Retina (tissue), 1 donor: ENCODE results near the gene FBXL7.

ENCODE experiments used
- DNase-seq: peaks from one replicate; pipeline ENCODE4 v3.0.0-alpha.2; 2016

The FBXL7 gene

DNA sequence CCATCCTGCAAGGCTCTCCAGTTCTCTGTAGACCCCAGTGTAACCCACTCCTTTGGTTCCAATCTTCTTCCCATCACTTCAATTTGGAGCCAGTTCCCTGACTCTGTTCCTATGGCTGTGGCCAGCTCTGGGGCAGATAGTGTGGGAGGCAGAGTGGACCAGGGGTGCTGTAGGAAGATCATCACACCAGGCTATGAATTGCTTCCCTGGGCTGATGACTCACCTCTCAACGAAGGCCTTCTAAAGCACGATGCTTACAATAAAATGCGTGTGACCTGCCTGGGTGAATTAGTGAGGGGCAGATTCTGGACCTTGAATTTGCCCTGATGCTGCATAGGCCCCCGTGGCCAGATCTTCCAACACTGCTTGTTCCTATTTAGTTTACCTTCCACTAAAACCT, 289.7 kb downstream of the FBXL7 start:
- DNase-seq = no peak

DNA sequence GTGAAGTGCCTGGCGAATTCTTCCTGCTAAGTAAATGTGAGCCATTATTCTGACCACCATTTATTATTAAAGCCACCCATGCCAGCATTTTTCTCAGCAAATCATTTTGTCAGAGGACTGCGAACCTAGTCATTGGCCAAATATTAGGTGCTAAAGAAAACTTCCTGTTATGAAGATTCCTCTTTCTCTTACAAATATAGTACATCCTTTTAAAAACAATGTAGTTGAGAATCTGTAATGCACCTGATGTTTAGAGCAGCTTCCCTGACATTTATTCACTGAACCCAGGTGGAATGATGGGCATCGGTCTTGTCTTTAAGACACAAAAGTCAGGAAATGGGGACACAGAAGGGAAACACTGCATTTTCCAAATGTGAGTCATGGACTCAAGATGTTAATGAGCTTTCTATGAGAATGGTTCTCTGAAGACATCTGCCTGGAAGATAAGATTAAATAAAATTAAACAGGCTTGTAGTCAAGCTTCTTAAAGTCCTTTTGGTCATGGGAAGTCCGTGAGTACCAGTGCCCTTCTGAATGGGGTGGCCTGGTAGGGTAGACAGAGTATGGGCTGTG, 290.6 kb downstream of the FBXL7 start:
- no peak for DNase-seq

DNA sequence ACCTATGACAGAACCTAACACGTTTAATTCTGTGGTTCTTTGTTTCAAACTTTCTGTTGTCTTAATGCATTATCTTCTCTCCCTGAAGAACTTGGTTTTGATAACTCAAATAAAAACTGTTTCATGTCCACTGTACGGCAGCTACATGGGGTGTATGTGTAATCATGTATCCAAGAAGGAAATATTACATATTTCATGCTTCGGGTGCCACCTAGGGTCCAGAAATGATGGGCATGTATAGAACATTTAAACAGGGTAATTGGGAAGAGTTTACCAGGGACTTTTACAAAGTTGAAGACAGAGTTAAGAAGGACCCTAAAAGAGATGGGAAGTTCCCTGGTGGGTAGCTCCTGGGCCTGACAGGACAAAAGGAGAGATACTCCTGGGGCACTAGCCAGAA, 291.3 kb downstream of the FBXL7 start:
- DNase-seq = no peak

DNA sequence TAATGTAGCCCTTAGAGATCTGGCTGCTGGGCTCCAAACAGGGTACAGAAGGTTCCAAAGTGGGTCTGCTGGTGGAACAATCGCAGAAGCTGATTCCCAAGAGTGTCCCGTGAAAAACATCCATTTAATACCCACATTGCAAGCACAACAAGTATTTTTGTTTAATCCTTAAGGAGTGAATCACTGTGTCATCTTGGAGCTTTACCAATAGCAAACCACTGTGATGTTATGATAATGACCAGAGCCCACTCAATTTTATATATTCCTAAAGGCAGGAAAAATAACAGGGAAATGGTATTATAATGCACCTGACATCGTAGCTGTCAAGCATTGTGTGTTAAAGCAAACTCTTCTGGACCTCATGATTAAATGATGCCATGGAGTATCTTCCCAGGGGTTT, 291.9 kb downstream of the FBXL7 start:
- DNase-seq = no peak

DNA sequence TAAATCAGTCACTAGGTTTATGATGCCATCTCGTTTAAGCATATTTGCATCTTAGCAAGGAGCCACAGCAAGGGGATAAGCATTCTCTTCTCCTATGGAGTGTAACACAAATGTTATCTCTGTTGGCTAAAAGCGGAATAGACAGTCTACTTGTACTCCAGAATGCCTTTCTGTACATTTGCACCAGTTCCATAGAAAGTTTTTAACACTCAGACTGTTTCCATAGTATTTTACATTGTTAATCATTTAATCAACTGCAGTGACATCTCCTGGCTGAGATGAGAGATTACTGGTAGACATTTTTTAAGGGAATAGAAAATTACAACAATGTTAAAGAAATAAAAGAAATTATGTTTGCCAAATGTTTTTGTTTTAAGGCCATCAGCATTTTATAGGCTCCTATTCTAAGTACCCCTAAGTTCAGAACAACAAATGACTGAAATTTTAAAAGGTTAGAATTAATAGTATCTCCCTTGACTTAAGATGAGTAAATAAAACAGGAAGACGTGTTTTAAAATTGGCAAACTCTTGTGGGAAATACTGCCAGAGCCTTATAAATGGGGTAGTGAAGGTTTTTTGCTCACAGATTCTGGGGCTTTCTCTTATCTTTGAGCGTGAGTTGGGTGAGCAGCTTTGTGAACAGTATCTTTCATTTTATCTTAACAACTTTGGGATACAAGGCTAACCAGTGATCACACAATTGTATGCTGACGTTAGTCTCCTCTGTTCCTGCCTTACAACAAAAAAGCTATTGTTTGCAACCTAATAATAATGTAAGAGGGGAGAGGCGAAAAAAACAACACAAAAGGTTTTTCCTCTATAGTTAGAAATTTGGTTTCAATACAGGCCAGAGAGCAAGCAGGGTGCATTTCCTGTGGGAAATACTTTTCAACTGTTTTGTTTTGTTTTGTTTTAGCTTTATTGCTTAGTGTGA, 294.3 kb downstream of the FBXL7 start:
- DNase-seq = no peak

DNA sequence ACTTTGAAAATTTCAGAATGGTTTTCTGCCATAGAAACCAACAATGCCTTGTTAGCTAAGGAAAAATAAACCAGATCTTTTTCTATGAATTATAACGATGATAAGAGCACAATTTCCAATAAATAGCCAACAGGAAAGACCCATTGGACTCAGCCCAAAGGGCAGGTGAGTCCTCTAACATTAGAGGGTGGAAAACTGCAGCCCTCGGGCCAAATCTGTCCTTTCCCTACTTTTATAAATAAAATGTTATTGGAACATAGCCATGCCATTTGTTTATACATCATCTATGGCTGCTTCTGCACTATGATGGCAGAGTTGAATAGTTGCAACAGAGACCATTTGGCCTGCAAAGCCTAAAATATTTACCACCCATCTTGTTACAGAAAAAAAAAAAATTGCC, 296.1 kb downstream of the FBXL7 start:
- DNase-seq = no peak

DNA sequence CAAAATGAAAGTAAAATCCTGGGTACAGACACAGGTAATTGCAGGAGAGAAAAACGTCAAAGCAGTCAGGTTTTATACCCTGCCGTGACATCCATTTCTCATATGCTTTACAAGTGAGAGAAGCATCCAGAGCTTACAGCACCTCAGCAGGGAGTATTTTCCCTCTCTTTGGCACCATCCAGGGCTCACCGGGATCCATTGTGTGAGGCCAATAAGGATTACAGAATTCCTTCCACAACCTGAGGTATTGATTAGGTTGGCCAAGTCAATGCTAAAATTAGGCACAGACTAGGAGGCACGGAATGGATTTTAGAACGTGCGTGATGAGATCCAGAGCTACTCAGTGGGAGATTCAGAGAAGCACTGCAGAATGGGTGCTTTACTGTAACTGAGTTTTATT, 296.6 kb downstream of the FBXL7 start:
- DNase-seq = no peak

DNA sequence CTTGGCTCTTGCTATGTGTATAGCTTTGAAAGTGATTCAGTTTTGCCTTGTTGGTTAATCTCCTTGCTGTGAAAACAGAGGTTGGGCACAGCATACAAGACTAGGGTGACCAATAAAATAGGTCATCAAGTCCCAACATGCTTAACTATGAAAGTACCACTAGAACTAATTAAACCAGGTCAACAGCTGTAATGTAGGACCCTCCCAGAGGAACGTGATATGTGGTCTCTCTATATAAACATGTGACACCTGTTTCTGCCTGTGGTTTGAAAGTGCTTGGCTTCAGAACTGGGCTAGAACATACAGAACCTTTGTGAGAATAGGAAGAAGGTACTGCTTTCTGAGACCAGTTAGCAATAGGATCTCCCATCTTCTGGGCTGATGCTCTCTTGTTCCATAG, 297.1 kb downstream of the FBXL7 start:
- DNase-seq = no peak

DNA sequence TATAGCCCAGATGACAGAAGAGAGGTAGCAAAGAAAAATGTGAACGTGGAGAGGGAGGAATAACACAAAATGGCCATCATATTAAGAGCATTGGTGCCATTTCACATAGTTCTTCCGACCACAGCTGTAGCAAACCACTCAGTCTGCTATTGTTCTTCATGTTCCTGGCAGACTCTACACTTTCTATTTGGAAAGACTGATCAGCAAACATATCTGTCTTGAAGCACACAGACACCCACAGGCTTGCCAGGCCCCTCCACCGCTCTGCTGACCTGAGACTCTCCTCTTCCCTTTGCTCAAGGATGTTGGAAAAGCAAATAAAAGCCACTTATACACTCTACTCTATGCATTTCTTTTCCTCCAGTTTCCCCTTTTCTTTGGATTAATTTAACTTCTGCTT, 298.0 kb downstream of the FBXL7 start:
- DNase-seq = no peak

DNA sequence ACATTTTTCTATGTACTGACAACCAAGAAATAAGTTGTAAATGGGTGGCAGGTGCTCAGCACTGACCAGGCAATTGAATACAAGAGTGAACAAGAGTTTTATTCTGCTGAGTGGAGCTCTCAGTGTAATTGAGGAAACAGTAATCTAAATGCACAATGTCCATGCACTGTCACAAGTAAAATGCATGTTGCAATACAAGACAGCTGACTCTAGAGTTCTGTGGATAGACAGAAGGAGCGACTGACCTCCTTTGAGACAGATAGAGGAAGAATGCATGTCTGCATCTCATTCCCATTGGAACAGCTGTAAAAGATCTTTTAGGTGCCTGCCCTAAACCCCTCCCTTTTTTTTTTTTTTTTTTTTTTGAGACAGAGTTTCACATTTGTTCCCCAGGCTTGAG, 299.0 kb downstream of the FBXL7 start:
- DNase-seq = no peak

DNA sequence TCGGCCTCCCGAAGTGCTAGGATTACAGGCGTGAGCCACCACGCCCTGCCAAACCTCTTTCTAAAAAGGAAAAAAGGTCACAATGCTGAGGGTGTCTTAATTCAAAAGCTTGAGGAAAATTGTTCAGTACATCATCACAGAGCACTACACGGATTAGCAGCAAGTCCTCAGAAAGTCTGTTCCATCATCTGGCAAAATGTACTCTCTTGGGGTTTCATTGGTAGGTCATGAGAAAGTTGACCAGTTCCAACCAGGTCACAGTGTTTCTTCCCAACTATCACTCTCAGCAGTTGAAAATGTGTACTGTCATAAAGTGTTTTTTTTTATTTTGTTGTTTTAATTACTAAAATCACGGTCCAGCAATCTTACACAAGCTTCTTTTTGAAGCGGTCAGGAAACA, 299.6 kb downstream of the FBXL7 start:
- no peak for DNase-seq

DNA sequence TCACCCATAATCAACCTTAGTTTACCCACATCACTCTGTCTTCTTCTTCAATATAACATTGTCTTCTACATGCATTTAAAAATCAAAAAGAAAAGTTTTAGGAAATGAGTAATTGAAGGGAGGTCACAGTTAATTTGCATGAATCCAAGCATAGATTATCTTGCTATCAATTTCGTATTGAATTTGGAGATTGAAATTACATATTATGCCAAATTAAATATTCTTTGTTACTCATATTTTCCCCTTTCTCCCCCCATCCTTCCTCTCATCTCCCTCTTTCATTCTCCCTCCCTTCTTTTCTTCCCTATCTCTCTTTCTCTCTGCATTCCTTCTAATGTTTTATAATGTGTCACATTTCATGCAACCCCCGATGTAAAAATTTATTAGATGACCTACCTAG, 303.3 kb downstream of the FBXL7 start:
- no peak for DNase-seq

DNA sequence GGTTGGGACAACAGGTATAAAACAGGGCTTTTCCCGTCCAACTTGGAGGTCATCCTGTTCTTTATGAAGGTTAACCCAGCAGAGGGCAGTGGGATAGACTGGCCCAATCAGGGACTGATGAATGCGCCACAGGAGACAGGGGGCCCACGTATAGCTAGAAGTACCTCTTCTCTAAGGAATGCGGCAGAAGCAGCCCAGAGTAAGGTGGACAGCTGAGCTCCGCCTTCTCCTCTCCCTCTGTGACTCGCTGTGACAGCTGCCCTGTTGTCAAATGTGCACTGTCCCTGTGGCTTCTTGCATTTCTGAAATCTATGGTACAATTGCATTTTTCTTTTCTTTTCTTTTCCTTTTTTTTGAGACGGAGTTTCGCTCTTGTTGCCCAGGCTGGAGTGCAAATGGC, 306.6 kb downstream of the FBXL7 start:
- DNase-seq = peak; percentile 1

DNA sequence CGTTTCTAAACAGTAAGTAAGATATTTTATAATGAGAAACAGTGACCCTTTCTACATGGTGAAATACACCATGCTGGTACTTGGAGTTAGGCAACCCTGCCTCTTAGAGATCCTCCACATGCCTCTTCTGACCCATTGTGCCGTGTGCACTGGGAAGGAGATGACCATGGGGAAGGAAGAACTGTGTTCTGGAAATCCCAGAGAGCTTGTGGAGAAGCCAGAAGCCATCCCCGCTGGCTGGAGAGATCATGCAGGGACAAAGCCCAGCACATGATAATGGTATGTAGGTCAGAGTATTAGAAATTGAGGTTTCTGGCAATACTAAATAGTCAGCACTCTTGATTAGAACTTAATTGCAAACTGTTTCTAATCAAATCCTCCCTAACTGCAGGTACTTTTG, 307.3 kb downstream of the FBXL7 start:
- DNase-seq = no peak

DNA sequence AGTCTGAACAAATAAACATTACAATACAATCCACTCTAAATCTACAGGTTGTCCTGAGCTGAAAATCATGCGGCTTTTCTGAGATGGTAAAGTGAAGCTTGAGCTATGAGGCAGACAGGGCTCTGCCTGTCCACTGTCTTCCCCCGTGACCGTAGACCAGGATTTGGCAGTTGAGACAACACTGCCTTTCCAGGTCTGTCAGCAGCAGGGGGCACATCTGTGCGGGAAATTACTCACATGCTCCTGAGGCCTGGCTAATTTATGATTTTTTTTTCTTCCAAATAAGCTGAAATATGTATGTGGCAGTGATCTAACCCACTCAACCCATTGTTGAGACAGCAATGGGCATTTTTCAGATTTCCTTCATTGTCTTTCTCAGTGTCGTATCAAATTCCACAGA, 307.9 kb downstream of the FBXL7 start:
- DNase-seq = peak; percentile 55

DNA sequence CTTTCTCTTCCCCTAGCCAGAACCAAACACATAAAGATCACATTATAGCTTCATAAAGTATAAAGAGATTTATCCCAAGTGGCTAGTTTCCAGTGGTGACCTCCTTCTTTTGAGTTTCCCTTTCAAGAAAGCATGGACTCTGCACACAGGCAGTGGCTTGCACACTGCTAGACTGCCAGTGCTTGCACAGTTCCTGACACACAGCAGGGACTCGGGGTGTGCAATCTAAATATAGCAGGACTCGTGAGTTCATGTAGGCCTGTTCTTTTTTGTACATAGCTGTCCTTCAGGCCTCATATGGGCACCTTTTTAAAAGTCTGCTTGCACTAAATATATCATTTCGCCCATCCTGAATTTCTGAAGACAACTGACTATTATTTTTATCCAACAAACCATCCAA, 308.6 kb downstream of the FBXL7 start:
- peak; percentile 30 for DNase-seq

DNA sequence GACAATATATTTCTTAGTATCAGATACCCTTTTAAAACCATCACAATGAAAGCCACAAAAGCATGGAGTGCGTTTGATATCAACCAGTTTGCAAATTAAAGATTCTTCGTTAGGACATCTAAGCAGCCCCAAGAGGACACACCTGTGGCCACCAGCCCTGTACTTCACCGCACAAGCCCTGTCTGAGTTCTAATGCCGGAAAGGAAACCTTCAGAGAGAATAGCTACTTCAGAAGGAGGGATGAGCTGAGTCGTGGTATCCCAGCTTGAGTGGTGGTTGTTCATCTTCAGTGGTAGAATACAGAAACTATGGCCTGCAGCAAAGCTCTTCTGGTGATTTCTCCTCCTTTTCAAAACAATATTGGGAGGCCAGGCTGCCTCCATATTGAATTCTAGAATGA, 319.6 kb downstream of the FBXL7 start:
- no peak for DNase-seq

DNA sequence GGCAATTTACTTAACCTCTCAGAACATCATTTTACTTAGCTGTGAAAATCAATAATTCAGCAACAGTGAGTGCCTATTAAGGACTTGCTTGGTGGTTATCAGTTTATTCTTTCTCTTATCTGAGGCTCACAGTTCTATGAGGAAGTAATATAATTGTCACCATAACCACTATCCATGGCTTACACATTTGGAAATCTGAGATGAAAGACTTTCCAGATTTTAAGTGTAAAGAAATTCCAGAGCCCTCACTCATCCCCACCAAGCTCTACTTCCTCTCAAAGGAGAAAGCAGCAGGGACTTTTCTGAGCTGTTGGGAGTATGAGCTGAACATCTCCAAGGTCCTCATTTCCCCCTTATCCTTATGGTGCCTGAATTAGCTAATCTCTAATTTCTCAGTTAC, 321.5 kb downstream of the FBXL7 start:
- no peak for DNase-seq

DNA sequence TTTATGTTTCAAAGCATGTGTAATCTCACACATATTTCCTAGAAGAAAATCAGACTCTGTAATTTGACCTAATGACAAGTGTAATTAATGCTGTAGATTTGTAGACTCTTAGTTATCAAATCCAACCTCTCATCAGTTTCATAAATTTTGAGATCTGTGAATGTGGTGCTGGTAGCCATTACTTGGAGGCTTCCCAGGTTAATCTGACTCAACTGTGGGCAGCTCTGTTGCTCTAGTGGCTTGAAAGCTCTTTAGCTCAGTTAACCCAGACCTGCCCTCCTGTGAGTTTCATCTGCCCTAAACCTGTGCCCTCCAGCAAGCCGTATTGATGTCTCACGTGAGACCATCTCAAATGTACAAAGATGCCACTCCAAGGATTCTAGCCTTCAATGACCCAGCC, 323.4 kb downstream of the FBXL7 start:
- DNase-seq = no peak

DNA sequence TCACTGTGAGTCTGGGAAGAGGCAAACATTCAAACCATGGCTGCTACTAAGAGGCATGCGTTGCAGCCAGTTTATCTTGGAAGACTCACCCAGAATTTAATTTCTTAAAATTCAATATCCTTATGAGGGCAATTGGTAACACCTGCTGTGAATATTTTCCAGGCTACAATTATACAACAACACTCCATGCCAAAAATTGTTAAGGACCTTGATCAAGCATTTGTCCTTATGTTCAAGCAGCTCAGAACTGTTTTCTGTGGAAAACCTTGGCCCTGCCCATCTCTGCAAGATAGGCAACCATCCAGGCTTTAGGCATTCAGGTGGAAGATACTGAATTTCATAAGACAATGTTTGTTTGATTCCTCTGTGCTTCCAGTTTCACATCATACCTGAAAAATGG, 327.8 kb downstream of the FBXL7 start:
- DNase-seq = no peak

DNA sequence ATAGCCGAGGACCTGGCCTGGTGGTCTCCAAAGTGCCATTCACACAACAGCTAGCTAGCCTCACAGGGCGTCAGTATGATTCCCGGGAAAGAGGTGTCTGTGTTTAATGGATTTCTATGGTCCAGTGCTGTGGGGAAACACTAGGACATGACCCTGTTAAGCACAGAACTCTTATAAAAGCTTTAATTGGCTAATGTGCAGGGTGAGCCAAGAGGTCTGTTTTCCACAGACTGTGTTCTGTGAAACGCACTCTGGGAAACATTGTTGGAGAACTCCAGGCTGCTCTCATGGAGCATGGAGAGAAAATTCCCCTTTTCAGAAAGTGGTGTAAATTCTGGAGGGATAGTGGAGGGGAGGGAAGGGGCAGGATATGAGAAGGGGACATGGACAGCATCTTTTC, 331.4 kb downstream of the FBXL7 start:
- no peak for DNase-seq

DNA sequence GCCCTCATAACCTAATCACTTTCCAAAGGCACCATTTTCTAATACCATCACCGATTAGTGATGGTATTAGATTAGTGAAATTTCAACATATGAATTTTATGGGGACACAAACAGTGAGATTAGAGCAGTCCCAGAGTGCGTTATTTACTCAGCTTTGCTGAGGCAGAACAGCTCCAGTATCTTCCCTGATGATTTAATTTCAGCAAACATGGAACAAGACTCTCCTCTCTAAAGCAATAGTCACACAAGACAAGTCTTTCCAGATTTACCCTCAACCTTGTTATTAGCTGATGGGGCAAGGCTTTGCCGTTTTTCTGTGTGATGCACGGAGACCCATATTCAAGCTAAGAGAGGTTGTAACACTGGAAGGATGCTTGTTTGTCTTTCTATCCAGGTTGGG, 333.4 kb downstream of the FBXL7 start:
- DNase-seq = no peak

DNA sequence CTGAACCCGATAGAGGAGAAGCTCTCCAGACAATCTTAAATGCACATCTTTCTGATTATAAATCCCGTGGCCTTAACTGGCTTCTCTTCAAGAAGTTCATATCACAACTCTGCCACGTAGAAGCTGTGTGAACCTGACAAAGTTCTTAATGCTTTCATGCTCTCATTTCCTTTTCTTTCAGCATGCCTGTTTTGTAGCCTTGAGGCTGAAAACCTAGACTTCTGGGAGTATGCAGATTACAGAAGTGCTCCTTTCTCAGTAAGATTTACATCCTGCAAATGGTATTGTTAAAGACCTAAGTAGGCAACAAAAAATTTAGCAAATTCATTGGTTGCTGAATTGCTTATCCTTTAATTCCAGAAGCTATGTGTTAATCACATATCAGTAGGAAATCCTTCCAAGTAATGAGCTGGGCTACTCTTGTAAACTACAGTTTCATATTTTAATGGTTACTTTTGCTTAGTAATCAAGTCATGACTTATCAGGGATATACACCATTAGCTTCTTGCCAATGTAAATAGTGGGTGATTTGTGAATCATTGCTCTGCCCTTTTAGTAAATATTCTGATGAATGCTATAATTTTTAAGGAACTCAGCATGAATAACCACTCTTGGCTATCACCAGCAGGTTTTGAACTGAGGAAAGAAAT, 334.7 kb downstream of the FBXL7 start:
- DNase-seq = no peak

DNA sequence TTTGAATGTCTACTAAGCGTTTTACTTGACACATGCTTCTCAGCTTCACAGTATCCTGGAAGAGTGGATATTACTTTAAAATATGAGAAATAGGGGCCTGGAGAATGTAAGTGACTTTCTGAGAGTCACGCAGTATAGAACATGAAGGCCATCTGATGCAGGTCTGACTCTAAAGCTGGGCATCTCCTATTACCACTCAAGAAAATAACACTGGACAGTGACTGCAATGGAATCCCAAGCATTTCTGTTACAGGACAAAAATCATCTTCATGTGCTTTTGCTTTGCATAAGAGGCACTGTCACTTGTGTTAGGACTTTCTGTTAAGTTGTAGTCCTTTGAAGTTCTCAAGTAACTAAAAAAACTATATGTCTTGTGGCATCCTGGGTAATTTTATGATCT, 335.5 kb downstream of the FBXL7 start:
- DNase-seq = no peak
